PC-9 (cell line): ENCODE results near the gene CST8.

Source experiments
- EZH2 ChIP-seq: fragments of 200-600 bp; sonication (generic); IDR thresholded peaks from 2 replicates; pipeline ENCODE4 v1.8.0; 2017; ENCODE audit warnings: antibody characterized with exemption, low read depth
- TF ChIP-seq, protein P1 (sequence below): fragments of 200-600 bp; sonication (generic); conservative IDR thresholded peaks from 2 replicates; pipeline ENCODE4 v1.6.1; 2017; ENCODE audit warnings: mixed run types, antibody characterized with exemption, mild to moderate bottlenecking, moderate library complexity

GRCh38 chr20:23445596-23446217, 45.2 kb upstream of the CST8 start:
- TF ChIP-seq, protein P1, sequence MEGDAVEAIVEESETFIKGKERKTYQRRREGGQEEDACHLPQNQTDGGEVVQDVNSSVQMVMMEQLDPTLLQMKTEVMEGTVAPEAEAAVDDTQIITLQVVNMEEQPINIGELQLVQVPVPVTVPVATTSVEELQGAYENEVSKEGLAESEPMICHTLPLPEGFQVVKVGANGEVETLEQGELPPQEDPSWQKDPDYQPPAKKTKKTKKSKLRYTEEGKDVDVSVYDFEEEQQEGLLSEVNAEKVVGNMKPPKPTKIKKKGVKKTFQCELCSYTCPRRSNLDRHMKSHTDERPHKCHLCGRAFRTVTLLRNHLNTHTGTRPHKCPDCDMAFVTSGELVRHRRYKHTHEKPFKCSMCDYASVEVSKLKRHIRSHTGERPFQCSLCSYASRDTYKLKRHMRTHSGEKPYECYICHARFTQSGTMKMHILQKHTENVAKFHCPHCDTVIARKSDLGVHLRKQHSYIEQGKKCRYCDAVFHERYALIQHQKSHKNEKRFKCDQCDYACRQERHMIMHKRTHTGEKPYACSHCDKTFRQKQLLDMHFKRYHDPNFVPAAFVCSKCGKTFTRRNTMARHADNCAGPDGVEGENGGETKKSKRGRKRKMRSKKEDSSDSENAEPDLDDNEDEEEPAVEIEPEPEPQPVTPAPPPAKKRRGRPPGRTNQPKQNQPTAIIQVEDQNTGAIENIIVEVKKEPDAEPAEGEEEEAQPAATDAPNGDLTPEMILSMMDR = no peak
- TF ChIP-seq EZH2 = no peak
